Fibroblast of skin of right biceps (primary cell): ENCODE data around the gene HMGB2.

ENCODE experiments used
- DNase-seq: peaks from one replicate; pipeline ENCODE4 v3.0.0-alpha.2; 2013

Gene HMGB2

DNA sequence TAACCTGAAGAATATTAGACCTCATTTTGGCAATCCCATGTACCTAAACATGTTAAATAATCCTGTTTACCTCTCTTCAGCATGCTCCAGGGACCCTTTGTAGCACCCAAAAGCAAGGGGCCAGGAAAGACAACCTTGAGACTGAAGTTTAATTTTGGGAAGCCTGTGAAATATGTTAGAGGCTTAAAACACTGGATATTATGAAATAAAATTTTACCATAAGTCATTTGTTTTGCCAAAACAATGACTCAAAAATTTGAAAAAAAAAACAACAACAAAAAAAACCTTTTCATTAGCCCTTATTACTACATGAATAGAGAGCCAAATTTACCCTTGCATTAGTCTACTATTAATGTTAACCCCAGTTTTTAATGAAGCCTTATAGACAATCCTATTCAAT is 49.7 kb downstream of the HMGB2 start:
- DNase-seq: no peak

DNA sequence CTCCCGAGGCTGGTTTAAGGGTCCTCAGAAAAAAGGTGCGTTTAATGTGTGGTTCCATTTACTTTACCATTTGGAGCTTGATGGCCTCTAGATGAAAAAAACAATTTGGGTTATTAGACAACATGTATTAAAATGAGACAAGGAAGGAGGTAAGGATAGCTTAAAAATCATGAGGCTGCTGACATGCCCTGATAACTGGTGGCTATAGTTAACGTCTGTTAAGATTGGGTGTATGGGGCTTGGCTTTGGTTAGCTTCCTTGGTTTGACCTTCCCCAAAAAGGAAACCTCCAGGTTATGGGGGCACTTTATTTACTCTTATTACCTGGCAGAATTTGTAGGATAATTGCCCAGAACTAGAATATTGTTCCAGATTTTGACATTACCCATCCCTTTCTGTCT is 51.5 kb downstream of the HMGB2 start:
- DNase-seq: no peak

GRCh38 chr4:173282256-173282562 is 51.9 kb downstream of the HMGB2 start:
- DNase-seq: no peak

GRCh38 chr4:173281406-173282255 is 52.5 kb downstream of the HMGB2 start:
- no peak for DNase-seq
